Stimulated activated CD8-positive, alpha-beta memory T cell treated with anti-CD3 and anti-CD28 coated beads, Interleukin-4, amount 100 ng/mL, for 4 hours (primary cell): ENCODE measurements around the gene BAG3.
A peak's percentile ranks its signal among the peaks of the same experiment; 100 is the strongest.

ENCODE experiments used
- DNase-seq, 2 donors: peaks; one replicate each; pipeline ENCODE4 v3.0.0-alpha.2; 2020; ENCODE audit warnings: low read depth in 2 of 2, low spot score in 1 of 2

BAG3 gene

GRCh38 chr10:119665901-119666708, 14.9 kb downstream of the BAG3 start:
- no peak for DNase-seq

GRCh38 chr10:119666709-119667004, 15.5 kb downstream of the BAG3 start:
- DNase-seq = no peak

DNA sequence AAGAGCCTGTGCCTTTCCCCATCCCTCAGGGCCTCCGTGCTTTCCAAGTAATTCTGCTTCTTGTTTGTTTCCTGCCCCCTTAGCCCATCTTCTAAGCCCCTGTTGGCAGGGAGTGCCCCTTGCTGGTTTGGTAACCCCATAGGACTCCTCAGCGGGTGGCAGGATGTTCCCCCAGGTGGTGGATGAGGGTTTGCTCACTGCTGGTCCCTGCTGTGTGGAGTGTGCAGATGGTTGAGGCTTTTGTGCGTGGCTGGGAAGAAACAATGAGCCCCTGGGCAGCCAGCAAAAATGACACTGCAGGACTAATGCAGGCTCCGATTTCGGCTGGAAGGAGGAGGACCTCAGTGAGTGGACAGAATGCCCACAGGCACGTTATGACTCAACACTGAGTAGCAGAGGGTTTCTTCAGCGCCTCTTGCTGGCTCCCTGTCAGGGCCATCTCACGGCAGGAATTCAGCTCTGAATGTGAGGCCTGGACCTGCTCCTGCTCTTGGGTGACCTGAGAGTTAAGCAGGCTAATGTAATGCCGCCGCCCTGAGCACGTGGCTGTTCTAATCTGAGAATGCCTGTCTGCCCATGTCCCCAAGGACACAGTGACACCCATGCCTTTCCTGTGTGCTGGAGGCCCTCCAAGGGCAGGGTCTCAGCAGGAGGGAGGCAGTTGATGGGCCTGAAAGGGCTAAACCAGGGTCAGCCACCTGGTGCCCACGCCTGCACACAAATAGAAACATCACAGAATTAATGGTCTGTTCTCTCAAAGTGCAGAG, 16.6 kb downstream of the BAG3 start:
- no peak for DNase-seq

- DNase-seq = no peak
Measured at GRCh38 chr10:119668461-119668860, 17.3 kb downstream of the BAG3 start.

DNA sequence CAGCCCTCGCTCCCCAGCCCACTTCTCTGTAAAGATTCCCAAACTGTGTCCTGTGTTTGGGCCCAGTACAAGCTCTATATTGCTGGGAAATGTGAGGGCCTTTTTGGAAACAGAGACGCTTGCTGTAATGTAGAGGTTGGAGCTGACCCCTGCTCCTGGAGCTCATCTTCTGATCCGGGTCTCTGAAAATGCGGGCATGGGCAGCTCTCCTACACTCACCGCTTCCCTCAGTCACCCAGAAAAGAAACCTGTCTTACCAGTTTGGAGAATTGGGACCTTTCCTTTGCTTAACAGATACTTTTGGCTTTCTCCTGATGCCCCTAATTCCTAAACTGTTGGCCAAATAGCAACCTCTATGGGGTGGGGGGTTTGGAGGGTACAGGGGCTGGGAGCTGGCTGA, 18.2 kb downstream of the BAG3 start:
- DNase-seq = no peak

- DNase-seq = no peak
Measured at GRCh38 chr10:119669975-119670640, 18.9 kb downstream of the BAG3 start.

- no peak for DNase-seq
Measured at GRCh38 chr10:119670717-119671116, 19.5 kb downstream of the BAG3 start.

GRCh38 chr10:119671381-119671780, 20.2 kb downstream of the BAG3 start:
- no peak for DNase-seq

DNA sequence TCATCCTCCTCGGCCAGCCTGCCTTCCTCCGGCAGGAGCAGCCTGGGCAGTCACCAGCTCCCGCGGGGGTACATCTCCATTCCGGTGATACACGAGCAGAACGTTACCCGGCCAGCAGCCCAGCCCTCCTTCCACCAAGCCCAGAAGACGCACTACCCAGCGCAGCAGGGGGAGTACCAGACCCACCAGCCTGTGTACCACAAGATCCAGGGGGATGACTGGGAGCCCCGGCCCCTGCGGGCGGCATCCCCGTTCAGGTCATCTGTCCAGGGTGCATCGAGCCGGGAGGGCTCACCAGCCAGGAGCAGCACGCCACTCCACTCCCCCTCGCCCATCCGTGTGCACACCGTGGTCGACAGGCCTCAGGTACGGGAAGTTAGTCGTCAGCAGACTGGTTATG, 21.1 kb downstream of the BAG3 start:
- no peak for DNase-seq

- DNase-seq = no peak
Measured at GRCh38 chr10:119673271-119673670, 22.1 kb downstream of the BAG3 start.

DNA sequence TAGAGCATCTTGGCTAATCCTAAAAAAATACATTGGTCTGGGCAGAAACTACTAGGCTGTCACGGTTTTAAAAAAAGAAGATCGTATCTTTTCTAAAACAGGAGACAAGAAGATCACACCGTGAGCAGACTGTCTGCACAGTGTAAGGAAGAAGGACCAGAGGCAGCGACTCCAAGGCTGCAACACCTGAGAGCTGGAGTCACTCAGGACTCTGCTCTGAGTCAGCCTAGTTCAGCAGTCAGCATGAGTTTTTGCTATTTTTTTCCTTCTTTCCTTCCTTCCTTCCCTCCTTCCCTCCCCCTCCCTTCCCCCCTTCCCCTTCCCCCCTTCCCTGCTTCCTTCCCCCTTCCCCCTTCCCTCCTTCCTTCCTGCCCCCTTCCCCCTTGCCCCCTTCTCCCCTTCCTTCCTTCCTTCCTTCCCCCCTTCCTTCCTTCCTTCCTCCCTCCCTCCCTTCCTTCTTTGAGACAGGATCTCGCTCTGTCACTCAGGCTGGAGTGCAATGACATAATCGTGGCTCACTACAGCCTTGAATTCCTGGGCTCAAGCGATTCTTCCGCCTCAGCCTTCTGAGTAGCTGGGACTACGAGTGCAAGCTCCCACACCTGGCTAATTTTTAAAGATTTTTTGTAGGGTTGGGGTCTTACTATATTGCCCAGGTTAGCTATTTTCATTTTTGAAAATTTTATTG, 24.4 kb downstream of the BAG3 start:
- DNase-seq = no peak

- no peak for DNase-seq
Measured at GRCh38 chr10:119677126-119677525, 25.9 kb downstream of the BAG3 start.

GRCh38 chr10:119677904-119678755, 26.9 kb downstream of the BAG3 start:
- no peak for DNase-seq

- DNase-seq = no peak
Measured at GRCh38 chr10:119679480-119679829, 28.3 kb downstream of the BAG3 start.

DNA sequence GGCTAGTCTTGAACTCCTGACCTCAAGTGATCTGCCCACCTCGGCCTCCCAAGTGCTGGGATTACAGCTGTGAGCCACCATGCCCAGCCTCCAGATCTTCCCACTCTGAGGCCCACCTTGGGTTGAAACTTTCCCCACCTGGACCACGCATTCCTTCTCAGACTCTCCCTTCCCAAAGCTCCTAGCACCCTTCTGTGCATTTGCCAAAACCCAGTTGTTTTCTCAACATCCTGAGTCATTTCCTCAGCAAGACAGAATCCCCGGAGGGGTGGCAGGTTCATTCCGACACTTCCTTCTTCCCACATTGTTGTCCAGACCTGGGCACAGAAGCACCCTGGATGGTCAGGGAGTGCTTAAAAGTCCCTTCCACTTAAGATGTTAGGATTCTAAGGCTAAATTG, 28.9 kb downstream of the BAG3 start:
- DNase-seq = no peak

- no peak for DNase-seq
Measured at GRCh38 chr10:119680650-119681081, 29.5 kb downstream of the BAG3 start.

DNA sequence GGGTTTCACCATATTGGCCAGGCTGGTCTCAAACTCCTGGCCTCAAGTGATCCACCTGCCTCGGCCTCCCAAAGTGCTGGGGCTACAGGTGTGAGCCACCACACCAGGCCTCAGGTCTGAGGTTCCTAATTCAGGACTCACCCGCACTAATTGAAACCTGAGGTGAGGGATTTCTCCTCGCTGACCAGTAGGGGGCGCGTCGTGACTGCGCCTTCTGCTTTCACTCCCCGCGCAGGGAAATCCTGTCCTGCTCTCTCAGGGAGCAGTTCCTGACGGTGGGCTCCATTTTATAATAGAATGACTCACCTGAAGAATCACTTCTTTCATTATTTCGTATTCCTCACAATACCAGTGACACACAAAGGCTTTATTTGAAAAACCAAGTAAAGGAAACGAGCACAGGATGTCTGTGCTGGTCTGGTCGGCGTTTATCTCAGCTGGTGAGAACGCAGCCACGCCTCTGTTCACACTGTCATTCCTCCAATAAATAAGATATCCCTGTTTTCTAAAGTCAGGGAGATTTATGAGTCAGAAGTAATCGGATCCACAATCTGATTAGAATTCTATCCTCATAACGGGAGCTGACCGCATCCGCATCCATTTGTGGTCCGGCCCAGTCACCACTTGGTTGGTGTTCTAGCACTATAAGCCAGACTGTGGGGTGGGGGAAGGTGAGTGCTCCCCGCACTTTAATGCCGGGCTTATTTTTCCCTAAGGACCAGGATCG, 35.4 kb downstream of the BAG3 start:
- DNase-seq = peak; percentile 65 to 67

- no peak for DNase-seq
Measured at GRCh38 chr10:119687192-119688032, 36.2 kb downstream of the BAG3 start.

DNA sequence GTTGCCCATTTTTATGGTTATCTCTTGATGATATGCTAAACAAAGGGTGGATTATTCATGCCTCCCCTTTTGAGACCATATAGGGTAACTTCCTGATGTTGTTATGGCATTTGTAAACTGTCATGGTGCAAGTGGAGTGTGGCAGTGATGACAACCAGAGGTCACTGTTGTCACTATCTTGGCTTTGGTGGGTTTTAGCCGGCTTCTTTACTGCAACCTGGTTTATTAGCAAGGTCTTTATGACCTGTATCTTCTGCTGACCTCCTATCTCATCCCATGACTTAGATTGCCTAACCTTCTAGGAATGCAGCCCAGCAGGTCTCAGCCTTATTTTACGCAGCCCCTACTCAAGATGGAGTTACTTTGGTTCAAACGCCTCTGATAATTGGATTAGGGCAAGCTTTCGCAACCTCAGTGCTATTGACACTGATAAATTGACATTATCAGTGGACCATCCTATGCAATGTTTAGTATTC, 36.9 kb downstream of the BAG3 start:
- DNase-seq = no peak
